ENCODE data around the gene PTGDR.

The PTGDR gene

DNA sequence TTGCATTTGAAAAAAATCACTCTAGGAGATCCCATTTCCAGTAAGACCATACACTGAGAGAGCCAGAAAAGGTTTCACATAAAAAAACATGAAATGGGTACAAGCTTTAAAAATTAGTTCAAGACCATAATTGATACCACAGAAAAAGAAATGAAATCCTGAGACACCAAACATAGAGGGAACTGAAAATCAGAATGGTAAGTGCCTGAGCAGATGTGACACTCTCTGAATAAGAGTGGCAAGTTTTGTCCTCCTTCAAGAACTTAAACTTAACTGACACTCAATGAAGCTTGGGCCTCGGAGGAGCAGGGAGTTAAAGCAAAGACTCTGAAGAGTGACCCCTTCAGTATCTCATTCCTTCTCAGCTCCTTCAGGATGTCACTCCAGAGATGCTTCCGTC, 23.2 kb upstream of the PTGDR start:
- DNase-seq (ENCODE audit: low read depth in 1 of 2, low spot score in 1 of 2), result no peak
- TF ChIP-seq JUND (IDR thresholded peaks at IDR 0.05; ENCODE audit: low read depth), result no peak
- in situ Hi-C loops (cut with HindIII; ENCODE audit: low pct_unique_long_range_greater_than_20kb, low sequenced_read_pairs), result no loop called here

DNA sequence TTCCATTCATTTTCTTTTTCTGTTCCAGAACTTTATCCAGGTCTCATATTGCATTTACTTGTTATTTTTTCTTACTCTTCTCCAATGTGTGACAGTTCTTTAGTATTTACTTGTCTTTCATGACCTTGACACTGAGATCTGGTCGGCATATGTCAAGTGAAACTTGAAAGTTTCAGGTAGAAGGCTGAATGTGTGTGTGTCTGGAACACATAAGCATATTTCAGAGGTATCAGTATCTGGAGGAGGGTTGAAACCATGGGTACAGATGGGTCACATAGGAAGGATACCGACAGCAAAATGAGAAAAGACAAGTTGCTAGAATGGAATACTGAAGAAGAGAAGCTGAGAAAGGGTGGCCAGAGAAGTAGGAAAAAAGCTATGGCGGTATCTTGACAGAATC, 22.5 kb upstream of the PTGDR start:
- in situ Hi-C loops (cut with HindIII; ENCODE audit: low pct_unique_long_range_greater_than_20kb, low sequenced_read_pairs), result no loop called here
- no peak for TF ChIP-seq JUND (IDR thresholded peaks at IDR 0.05; ENCODE audit: low read depth)
- no peak for DNase-seq (ENCODE audit: low read depth in 1 of 2, low spot score in 1 of 2)

DNA sequence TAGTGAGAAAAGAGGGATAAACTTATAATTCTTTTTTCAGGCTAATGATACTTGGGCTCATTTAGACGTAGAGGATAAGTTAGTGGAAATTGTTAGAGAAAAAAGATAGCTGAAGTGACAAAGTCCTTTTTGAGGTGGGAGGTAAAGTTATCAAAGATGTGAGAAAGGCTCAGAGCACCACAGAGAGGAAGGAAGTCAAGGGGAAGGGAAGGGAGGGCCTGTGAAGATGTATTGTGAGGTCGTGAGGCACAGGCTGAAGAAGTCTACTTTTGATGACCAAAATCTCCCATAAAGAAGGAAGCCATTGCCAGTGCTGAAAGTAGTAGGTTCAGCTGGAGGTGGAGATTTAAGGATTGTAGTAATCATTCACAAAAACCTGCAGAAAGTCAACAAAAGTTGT, 19.4 kb upstream of the PTGDR start:
- in situ Hi-C loops (cut with HindIII; ENCODE audit: low pct_unique_long_range_greater_than_20kb, low sequenced_read_pairs), result no loop called here
- TF ChIP-seq JUND (IDR thresholded peaks at IDR 0.05; ENCODE audit: low read depth), result no peak
- DNase-seq (ENCODE audit: low read depth in 1 of 2, low spot score in 1 of 2), result no peak

DNA sequence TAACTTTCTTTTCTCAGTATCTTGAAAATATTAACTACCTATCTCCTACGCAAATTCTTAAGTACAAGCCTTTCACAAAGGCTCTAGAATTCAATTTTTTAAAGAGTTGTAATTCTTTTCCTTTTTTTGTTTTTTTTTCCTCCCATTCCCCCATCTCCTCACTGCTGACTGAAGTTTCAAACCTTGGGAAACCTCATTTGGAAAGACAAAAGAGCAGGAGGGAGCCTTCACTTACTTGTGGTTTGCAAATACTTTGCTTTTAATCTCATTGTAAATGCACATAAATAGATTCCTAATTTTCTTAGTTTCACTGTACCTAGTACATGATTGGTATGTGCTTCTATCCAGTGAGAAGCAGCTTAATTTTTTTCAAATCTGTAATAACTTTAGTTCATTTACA, 15.8 kb upstream of the PTGDR start:
- no peak for DNase-seq (ENCODE audit: low read depth in 1 of 2, low spot score in 1 of 2)
- TF ChIP-seq JUND (IDR thresholded peaks at IDR 0.05; ENCODE audit: low read depth), result no peak
- in situ Hi-C loops (cut with HindIII; ENCODE audit: low pct_unique_long_range_greater_than_20kb, low sequenced_read_pairs), result no loop called here

DNA sequence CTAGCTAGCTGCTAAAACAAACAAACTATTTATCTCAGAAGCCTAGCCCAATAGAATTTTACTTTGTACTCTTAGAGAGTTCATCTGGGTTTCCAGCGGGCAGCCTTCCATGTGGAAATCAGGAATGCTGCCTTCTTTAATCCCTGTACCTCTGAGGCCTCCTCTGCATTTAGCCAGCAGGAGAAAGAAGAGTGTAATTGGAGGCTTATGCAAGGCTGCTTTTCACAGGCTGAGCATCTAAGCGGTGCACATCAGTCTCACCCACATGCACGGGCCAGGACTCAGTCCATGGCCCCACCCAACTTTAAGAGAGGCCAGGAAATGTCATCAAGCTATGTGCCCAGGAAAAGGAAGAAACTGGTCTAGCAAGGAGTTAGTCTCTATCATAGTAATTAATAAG, 14.0 kb upstream of the PTGDR start:
- DNase-seq (ENCODE audit: low read depth in 1 of 2, low spot score in 1 of 2), result no peak
- in situ Hi-C loops (cut with HindIII; ENCODE audit: low pct_unique_long_range_greater_than_20kb, low sequenced_read_pairs), result no loop called here
- TF ChIP-seq JUND (IDR thresholded peaks at IDR 0.05; ENCODE audit: low read depth), result no peak

DNA sequence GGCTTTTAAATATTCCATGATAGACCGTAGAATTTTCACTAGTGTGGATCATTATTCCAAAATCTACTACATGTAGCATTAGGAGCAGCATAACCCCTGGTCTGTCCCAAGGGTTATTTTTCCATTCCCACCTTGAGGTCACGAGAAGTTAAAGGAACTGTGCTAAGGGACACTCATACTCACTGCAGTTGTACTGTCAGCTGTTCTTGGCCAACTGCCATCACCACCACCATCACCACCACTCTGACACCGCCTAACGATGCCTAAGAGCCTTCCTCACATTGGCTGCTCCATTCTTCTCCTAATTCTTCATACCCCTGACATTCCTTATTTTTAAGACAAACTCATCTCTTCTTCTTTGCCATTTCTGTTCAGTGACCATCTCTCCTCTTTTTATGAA, 13.4 kb upstream of the PTGDR start:
- in situ Hi-C loops (cut with HindIII; ENCODE audit: low pct_unique_long_range_greater_than_20kb, low sequenced_read_pairs), result no loop called here
- no peak for TF ChIP-seq JUND (IDR thresholded peaks at IDR 0.05; ENCODE audit: low read depth)
- DNase-seq (ENCODE audit: low read depth in 1 of 2, low spot score in 1 of 2), result no peak

DNA sequence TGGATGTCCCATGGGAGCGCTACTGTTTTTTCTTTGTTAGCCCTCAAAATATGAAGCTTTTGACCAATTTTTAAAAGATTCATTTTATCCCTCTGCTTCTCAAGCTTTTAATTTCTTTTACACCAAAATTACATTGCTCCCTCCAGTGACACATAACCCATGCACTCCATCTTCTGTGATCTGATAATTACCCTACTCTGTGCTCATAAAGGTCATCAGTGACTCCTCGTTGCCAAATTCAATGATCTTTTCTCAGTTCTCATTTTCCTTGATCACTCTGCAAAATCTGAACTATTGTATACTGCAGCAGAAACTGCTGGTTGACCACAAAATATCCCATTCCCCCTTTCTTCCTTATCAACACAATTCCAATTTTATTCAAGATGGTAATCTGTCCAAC, 8.7 kb upstream of the PTGDR start:
- in situ Hi-C loops (cut with HindIII; ENCODE audit: low pct_unique_long_range_greater_than_20kb, low sequenced_read_pairs), result no loop called here
- no peak for TF ChIP-seq JUND (IDR thresholded peaks at IDR 0.05; ENCODE audit: low read depth)
- DNase-seq (ENCODE audit: low read depth in 1 of 2, low spot score in 1 of 2), result no peak

DNA sequence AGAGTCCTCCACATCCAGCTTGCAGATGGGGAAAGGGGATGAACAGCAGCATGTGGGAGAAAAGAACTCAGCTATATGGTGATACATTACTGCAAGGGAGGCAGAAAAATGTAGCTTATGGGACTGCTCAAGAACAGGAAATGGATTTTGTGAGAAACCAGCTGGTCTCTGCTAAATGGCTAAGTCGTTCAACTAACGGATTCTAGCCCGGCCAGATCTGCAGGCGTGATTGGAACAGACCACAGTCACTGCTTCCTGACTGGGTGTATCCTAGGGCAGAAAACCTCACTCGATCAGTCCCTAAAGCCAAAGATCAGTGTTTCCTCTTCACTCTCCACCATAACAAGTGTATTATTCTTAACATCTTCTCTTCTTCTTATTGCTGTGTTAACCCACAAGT, 8.1 kb upstream of the PTGDR start:
- in situ Hi-C loops (cut with HindIII; ENCODE audit: low pct_unique_long_range_greater_than_20kb, low sequenced_read_pairs), result no loop called here
- no peak for TF ChIP-seq JUND (IDR thresholded peaks at IDR 0.05; ENCODE audit: low read depth)
- DNase-seq (ENCODE audit: low read depth in 1 of 2, low spot score in 1 of 2), result no peak

DNA sequence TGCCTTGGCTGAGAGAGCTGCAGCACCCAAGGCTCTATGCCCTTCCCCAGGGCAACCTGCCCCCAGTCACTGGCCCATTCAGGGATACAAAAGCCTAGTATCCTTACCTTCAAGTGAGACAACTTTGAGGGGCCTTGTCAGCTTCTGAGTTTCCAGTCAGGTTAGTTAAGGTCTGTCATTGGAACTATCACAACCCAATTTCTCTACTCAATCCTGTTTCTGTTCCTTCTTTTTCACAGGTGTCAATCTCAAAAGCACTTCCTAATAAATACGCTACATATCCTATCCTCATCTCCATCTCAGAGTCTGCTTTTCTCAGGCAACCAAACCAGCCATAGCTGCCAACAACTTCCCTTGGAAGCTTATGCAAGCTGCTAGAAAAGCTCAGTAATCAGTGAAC, 4.9 kb upstream of the PTGDR start:
- in situ Hi-C loops (cut with HindIII; ENCODE audit: low pct_unique_long_range_greater_than_20kb, low sequenced_read_pairs), result no loop called here
- no peak for DNase-seq (ENCODE audit: low read depth in 1 of 2, low spot score in 1 of 2)
- no peak for TF ChIP-seq JUND (IDR thresholded peaks at IDR 0.05; ENCODE audit: low read depth)

DNA sequence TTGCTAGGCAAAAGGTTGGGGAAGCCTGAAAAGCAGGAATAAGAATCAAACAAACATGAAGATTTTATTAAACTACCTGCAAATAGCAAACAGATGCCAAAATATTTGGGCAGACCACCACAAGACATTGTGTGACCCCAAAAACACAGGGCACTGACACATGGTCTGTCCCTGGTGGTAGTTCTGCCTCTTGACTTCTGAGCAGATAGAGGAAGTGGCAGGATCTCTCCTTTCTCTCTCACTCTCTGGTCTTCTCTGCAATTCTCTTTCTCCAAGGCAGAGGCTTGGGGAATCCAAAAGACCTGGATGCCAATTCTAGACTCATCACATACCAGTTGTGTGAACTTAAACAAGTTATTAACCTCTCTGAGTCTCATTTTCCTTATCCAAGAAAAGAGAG, 4.3 kb upstream of the PTGDR start:
- in situ Hi-C loops (cut with HindIII; ENCODE audit: low pct_unique_long_range_greater_than_20kb, low sequenced_read_pairs), result no loop called here
- no peak for DNase-seq (ENCODE audit: low read depth in 1 of 2, low spot score in 1 of 2)
- no peak for TF ChIP-seq JUND (IDR thresholded peaks at IDR 0.05; ENCODE audit: low read depth)

DNA sequence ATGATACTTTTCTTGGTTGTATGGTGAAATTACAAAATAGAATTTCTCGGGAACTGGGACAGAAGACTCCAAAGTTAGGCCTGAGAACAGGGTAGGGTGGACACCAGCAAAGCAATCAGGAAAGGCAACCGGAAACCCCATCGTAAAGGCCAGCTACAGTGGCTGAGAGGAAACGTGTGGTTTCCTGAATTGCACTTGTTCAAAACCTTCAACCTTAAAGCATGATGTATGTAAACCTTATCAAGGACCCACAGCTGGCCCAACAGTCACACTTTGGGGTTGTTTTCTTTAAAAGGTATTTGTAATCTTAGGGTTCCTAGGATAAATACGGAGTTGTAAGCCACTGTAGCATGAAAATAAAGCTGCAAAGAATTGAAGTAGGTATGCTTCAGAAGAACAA, 2.2 kb upstream of the PTGDR start:
- in situ Hi-C loops (cut with HindIII; ENCODE audit: low pct_unique_long_range_greater_than_20kb, low sequenced_read_pairs), result no loop called here
- no peak for DNase-seq (ENCODE audit: low read depth in 1 of 2, low spot score in 1 of 2)
- TF ChIP-seq JUND (IDR thresholded peaks at IDR 0.05; ENCODE audit: low read depth), result no peak

DNA sequence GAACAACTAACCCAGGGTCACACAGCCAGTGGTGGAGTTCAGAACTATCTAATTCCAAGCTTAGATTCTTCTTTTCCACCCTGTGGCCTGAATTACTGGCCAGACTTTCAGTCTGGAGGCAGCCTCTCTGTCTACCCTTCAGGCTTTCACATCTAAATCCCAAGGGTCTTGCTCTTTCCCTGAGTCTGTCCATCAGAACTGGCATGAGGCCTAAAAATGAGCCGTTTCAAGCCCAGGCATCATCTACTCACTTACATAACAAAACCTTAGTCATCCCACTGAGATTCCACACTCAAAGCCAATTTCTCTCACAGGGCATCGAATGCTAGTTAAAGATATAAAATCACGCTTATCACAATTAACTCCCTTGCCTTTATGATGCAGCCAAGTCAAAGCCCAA, 1.3 kb upstream of the PTGDR start:
- in situ Hi-C loops (cut with HindIII; ENCODE audit: low pct_unique_long_range_greater_than_20kb, low sequenced_read_pairs), result no loop called here
- TF ChIP-seq JUND (IDR thresholded peaks at IDR 0.05; ENCODE audit: low read depth), result no peak
- DNase-seq (ENCODE audit: low read depth in 1 of 2, low spot score in 1 of 2), result no peak

DNA sequence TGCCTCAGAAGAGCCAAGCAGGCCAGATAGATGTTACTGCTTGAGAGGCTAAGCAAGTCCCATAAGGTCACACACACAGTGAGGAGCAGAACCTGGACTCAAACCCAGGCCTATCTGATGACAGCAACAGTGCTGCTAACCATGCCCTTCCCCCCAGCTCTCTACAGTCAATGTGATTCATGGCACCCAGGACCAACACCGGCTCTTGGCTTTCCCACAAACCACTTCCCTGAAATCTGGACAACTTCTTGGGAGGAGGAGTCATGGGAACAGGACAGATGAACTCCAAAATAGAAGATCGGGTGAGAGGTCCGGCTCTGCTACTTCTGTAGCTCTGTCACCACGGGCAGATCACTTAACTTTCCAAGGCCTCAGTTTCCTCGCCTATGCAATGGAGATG, 716 bp upstream of the PTGDR start:
- in situ Hi-C loops (cut with HindIII; ENCODE audit: low pct_unique_long_range_greater_than_20kb, low sequenced_read_pairs), result no loop called here
- DNase-seq (ENCODE audit: low read depth in 1 of 2, low spot score in 1 of 2), result no peak
- TF ChIP-seq JUND (IDR thresholded peaks at IDR 0.05; ENCODE audit: low read depth), result no peak

DNA sequence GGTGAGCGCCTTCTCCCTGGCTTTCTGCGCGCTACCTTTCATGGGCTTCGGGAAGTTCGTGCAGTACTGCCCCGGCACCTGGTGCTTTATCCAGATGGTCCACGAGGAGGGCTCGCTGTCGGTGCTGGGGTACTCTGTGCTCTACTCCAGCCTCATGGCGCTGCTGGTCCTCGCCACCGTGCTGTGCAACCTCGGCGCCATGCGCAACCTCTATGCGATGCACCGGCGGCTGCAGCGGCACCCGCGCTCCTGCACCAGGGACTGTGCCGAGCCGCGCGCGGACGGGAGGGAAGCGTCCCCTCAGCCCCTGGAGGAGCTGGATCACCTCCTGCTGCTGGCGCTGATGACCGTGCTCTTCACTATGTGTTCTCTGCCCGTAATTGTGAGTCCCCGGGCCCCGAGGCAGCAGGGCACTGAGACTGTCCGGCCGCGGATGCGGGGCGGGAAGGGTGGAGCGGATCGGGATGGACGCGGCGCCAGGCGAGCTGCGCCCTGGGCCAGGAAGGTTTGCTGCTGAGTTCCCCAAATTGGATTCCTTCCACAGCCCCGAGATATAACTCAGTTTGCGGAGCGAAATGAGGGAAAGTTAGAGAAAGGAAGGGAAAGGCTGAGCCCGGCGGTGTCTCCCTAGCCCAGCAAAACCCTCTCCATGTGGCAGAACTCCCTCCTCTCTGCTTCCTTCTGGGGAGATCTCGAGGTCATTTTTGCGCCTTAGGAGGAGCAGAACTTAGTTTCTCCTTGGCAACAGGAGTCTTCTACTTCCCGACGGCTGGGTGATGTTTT, 972 bp downstream of the PTGDR start:
- DNase-seq (ENCODE audit: low read depth in 1 of 2, low spot score in 1 of 2), result no peak

More for the DNA sequence above, 972 bp downstream of the PTGDR start:
- in situ Hi-C loops (cut with HindIII; ENCODE audit: low pct_unique_long_range_greater_than_20kb, low sequenced_read_pairs), result no loop called here
- no peak for TF ChIP-seq JUND (IDR thresholded peaks at IDR 0.05; ENCODE audit: low read depth)

Measured in T47D (cell line).